K562 (cell line): ENCODE results near the gene ZNF181. TPM values are rescaled to one million over a fixed set of nuclear protein-coding genes. Genes with fewer than 3 reads are reported as not detected.

ENCODE experiments used
- CBFB ChIP-seq: sonication (generic); formaldehyde crosslinking; IDR thresholded peaks from 2 replicates; pipeline ENCODE4 v1.4.0; 2020; ENCODE audit warnings: mild to moderate bottlenecking, missing genetic modification reagents
- CREM ChIP-seq: IDR thresholded peaks from 2 replicates; pipeline ENCODE4 v1.6.1; 2014; ENCODE audit warnings: antibody characterized with exemption, low read depth
- GATAD2A ChIP-seq: fragments of 450-650 bp; IDR thresholded peaks from 2 replicates; pipeline ENCODE4 v1.6.1; 2017
- KAT8 ChIP-seq: fragments of 450-650 bp; IDR thresholded peaks from 2 replicates; pipeline ENCODE4 v1.6.1; 2016; ENCODE audit warnings: low read depth, mild to moderate bottlenecking
- NR4A1 ChIP-seq, 2 experiments: fragments of 250-450 bp in 1 of 2; fragments of 450-650 bp in 1 of 2; sonication (Bioruptor Pico) in 1 of 2; IDR thresholded peaks; 2 replicates each; pipeline versions ENCODE4 v1.4.0 to v1.6.1; 2016 to 2020; ENCODE audit warnings: mild to moderate bottlenecking in 2 of 2, missing compliant biosample characterization in 1 of 2, missing genetic modification characterization in 1 of 2, moderate library complexity in 1 of 2
- POLR2A ChIP-seq: fragments of 450-650 bp; conservative IDR thresholded peaks from 2 replicates; pipeline ENCODE4 v1.6.1; 2016
- POLR3G ChIP-seq: IDR thresholded peaks from 2 replicates; pipeline ENCODE4 v1.6.1; 2011; ENCODE audit not compliant: insufficient read length, insufficient replicate concordance; ENCODE audit errors: extremely low read depth
- RBM17 ChIP-seq: fragments of 200-400 bp; formaldehyde crosslinking; IDR thresholded peaks from 2 replicates; pipeline ENCODE4 v1.6.1; 2017; ENCODE audit warnings: low read depth, mild to moderate bottlenecking, low read length, borderline replicate concordance
- TGIF2 ChIP-seq: sonication (generic); formaldehyde crosslinking; IDR thresholded peaks from 2 replicates; pipeline ENCODE4 v1.8.1; 2022; ENCODE audit warnings: mild to moderate bottlenecking, missing genetic modification reagents, moderate library complexity
- ZNF274 ChIP-seq: IDR thresholded peaks from 2 replicates; pipeline ENCODE4 v1.6.1; 2011; ENCODE audit warnings: low read depth, mild to moderate bottlenecking, low read length, moderate library complexity, borderline replicate concordance
- polyA plus RNA-seq, 8 experiments: library from polyadenylated mRNA; depleted of rRNA in 4 of 8; stranded (reverse) in 5 of 8; unstranded in 3 of 8; fragments of >200 nt; fragmentation: Nextera tagmentation in 2 of 8; fragmentation: Illumina TruSeq in 1 of 8; extraction: Ambion mirVana in 2 of 8; extraction: Trizol in 1 of 8; gene quantifications; 2 replicates each; pipeline versions ENCODE4 v1.2.1 to v1.2.3, GENCODE V29; 2011 to 2014; ENCODE audit warnings: inconsistent platforms in 1 of 8, missing spikeins in 1 of 8
- total RNA-seq, 7 experiments: library from RNA; depleted of rRNA in 6 of 7; stranded (reverse); fragments of >200 nt in 6 of 7; fragmentation: Illumina TruSeq in 2 of 7; extraction: Trizol in 2 of 7; gene quantifications; 2 replicates each; pipeline versions ENCODE4 v1.2.1 to v1.2.3, GENCODE V29; 2011 to 2021; ENCODE audit warnings: low replicate concordance in 1 of 7
- TF ChIP-seq, protein P1 (sequence below), 2 experiments: IDR thresholded peaks; 2 replicates each; pipeline ENCODE4 v1.6.1; 2011; ENCODE audit warnings: borderline replicate concordance in 1 of 2, control low read depth in 1 of 2, low read depth in 1 of 2, low read length in 1 of 2, mild to moderate bottlenecking in 1 of 2, mixed read lengths in 1 of 2, moderate library complexity in 1 of 2; ENCODE audit not compliant: insufficient read depth in 1 of 2, insufficient read length in 1 of 2, poor library complexity in 1 of 2, severe bottlenecking in 1 of 2; ENCODE audit errors: extremely low read depth in 1 of 2
- TF ChIP-seq, protein P2 (sequence below): sonication (generic); formaldehyde crosslinking; IDR thresholded peaks from 2 replicates; pipeline ENCODE4 v1.8.0; 2022; ENCODE audit warnings: mild to moderate bottlenecking, missing genetic modification reagents
- TF ChIP-seq, protein P3 (sequence below): fragments of 250-450 bp; sonication (Bioruptor Pico); IDR thresholded peaks from 2 replicates; pipeline ENCODE4 v1.8.0; 2021; ENCODE audit warnings: mild to moderate bottlenecking, moderate library complexity
- TF ChIP-seq, protein P4 (sequence below): fragments of 200-800 bp; sonication (Bioruptor generic); IDR thresholded peaks from 2 replicates; pipeline ENCODE4 v1.6.1; 2016; ENCODE audit warnings: missing genetic modification characterization, missing compliant biosample characterization

The ZNF181 gene
- total and polyA plus RNA-seq, 9 of the 15 experiments (the other 6 are each of a cell fraction or from before 2014, with no cell fraction given) = 4.3 to 20.3 (median 12.1) TPM

DNA sequence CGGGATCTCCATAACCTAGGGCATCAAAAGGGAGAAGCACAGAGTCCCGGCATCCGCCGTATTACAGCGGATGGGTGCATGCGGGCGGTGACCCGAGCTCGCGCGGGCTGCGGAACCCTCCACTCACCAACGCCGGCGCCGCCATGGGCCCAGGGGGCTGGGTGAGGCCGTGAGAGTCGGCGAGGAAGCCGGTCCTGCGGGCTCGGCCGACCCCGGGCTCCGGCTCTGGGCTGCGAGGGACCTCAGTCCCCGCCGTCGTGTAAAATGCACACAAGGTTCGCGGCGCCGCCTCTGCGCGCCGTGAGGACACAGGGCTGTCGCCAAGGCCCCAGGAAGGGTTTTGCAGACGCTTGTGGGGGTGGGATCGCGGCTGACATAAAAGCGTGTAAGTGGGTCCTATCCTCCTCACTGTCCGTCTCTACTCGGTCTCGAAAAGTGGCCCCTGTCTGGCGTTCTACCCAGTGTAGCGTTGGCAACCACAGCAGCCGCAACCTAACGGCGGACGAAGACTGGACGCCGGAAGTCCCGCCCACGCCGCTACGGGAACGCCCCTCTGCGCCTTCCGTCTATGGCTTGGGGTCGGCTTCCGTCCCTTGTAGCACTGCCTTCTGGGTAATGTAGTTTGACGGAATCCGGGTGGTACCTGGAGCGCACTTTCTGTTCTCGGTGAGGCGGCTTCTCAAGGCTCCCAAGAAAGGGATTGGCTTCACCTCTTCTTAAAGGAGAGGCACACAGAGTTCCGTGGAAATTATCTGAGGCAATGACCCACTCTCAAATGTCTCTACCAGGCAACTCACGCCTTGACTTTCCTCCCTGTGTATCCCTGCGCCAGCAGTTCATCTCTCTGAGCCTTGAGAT is 38.9 kb downstream of the ZNF181 start, which contains the start of gene ZNF599 (continued):
- TF ChIP-seq POLR3G = no peak
- no peak for TF ChIP-seq CBFB (CRISPR knock-in tag)
- no peak for TF ChIP-seq ZNF274
- no peak for TF ChIP-seq RBM17
- TF ChIP-seq, protein P1, sequence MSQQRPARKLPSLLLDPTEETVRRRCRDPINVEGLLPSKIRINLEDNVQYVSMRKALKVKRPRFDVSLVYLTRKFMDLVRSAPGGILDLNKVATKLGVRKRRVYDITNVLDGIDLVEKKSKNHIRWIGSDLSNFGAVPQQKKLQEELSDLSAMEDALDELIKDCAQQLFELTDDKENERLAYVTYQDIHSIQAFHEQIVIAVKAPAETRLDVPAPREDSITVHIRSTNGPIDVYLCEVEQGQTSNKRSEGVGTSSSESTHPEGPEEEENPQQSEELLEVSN (IDR thresholded peaks at IDR 0.05; ENCODE audit: borderline replicate concordance in 1 of 2, extremely low read depth in 1 of 2, insufficient read depth in 1 of 2, insufficient read length in 1 of 2, low read depth in 1 of 2, low read length in 1 of 2, poor library complexity in 1 of 2, severe bottlenecking in 1 of 2) = peak; percentile 59 to 82
- TF ChIP-seq NR4A1 (CRISPR knock-in tag; IDR thresholded peaks at IDR 0.05) = no peak
- TF ChIP-seq NR4A1 (tag; IDR thresholded peaks at IDR 0.05) = no peak
- TF ChIP-seq KAT8 = no peak
- peak; percentile 83 for TF ChIP-seq CREM
- TF ChIP-seq, protein P2, sequence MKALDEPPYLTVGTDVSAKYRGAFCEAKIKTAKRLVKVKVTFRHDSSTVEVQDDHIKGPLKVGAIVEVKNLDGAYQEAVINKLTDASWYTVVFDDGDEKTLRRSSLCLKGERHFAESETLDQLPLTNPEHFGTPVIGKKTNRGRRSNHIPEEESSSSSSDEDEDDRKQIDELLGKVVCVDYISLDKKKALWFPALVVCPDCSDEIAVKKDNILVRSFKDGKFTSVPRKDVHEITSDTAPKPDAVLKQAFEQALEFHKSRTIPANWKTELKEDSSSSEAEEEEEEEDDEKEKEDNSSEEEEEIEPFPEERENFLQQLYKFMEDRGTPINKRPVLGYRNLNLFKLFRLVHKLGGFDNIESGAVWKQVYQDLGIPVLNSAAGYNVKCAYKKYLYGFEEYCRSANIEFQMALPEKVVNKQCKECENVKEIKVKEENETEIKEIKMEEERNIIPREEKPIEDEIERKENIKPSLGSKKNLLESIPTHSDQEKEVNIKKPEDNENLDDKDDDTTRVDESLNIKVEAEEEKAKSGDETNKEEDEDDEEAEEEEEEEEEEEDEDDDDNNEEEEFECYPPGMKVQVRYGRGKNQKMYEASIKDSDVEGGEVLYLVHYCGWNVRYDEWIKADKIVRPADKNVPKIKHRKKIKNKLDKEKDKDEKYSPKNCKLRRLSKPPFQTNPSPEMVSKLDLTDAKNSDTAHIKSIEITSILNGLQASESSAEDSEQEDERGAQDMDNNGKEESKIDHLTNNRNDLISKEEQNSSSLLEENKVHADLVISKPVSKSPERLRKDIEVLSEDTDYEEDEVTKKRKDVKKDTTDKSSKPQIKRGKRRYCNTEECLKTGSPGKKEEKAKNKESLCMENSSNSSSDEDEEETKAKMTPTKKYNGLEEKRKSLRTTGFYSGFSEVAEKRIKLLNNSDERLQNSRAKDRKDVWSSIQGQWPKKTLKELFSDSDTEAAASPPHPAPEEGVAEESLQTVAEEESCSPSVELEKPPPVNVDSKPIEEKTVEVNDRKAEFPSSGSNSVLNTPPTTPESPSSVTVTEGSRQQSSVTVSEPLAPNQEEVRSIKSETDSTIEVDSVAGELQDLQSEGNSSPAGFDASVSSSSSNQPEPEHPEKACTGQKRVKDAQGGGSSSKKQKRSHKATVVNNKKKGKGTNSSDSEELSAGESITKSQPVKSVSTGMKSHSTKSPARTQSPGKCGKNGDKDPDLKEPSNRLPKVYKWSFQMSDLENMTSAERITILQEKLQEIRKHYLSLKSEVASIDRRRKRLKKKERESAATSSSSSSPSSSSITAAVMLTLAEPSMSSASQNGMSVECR (CRISPR knock-in tag) = 0 out of 2 replicates have a peak, but pooled peaks have one; percentile 20
- no peak for TF ChIP-seq GATAD2A
- no peak for TF ChIP-seq TGIF2
- TF ChIP-seq, protein P3, sequence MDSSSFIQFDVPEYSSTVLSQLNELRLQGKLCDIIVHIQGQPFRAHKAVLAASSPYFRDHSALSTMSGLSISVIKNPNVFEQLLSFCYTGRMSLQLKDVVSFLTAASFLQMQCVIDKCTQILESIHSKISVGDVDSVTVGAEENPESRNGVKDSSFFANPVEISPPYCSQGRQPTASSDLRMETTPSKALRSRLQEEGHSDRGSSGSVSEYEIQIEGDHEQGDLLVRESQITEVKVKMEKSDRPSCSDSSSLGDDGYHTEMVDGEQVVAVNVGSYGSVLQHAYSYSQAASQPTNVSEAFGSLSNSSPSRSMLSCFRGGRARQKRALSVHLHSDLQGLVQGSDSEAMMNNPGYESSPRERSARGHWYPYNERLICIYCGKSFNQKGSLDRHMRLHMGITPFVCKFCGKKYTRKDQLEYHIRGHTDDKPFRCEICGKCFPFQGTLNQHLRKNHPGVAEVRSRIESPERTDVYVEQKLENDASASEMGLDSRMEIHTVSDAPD (CRISPR knock-in tag) = no peak
- TF ChIP-seq, protein P4, sequence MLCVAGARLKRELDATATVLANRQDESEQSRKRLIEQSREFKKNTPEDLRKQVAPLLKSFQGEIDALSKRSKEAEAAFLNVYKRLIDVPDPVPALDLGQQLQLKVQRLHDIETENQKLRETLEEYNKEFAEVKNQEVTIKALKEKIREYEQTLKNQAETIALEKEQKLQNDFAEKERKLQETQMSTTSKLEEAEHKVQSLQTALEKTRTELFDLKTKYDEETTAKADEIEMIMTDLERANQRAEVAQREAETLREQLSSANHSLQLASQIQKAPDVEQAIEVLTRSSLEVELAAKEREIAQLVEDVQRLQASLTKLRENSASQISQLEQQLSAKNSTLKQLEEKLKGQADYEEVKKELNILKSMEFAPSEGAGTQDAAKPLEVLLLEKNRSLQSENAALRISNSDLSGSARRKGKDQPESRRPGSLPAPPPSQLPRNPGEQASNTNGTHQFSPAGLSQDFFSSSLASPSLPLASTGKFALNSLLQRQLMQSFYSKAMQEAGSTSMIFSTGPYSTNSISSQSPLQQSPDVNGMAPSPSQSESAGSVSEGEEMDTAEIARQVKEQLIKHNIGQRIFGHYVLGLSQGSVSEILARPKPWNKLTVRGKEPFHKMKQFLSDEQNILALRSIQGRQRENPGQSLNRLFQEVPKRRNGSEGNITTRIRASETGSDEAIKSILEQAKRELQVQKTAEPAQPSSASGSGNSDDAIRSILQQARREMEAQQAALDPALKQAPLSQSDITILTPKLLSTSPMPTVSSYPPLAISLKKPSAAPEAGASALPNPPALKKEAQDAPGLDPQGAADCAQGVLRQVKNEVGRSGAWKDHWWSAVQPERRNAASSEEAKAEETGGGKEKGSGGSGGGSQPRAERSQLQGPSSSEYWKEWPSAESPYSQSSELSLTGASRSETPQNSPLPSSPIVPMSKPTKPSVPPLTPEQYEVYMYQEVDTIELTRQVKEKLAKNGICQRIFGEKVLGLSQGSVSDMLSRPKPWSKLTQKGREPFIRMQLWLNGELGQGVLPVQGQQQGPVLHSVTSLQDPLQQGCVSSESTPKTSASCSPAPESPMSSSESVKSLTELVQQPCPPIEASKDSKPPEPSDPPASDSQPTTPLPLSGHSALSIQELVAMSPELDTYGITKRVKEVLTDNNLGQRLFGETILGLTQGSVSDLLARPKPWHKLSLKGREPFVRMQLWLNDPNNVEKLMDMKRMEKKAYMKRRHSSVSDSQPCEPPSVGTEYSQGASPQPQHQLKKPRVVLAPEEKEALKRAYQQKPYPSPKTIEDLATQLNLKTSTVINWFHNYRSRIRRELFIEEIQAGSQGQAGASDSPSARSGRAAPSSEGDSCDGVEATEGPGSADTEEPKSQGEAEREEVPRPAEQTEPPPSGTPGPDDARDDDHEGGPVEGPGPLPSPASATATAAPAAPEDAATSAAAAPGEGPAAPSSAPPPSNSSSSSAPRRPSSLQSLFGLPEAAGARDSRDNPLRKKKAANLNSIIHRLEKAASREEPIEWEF (CRISPR knock-in tag) = no peak
- peak; percentile 64; the same call in 1 of the 2 replicates for TF ChIP-seq POLR2A
